GM12878 (cell line): ENCODE results near the gene GBA2. TPM values are rescaled to one million over a fixed set of nuclear protein-coding genes. Genes with fewer than 3 reads are reported as not detected.

ENCODE experiments used
- ATAC-seq: fragments of 200-7000 bp; cut with Tn5 transposase; 3 replicates; pipeline ENCODE4 v1.9.1; 2020; ENCODE audit warnings: mild to moderate bottlenecking, moderate library complexity
- BruUV-seq: library from RNA; stranded (reverse); fragments of 400-500 nt; replicated peaks from 2 replicates; lab custom pipeline; 2021; lab: Mats Ljungman, UMichigan
- CTCF ChIA-PET: fragments of 300-600 bp; sonication (Branson Sonifier 250); formaldehyde crosslinking; extraction: SDS; loops from one replicate; lab custom pipeline; 2021; ENCODE audit warnings: inconsistent platforms; lab: Yijun Ruan, JAX
- POLR2A ChIA-PET: fragments of 350-600 bp; formaldehyde crosslinking; extraction: SDS; loops from one replicate; lab custom pipeline; 2021; ENCODE audit warnings: inconsistent platforms; lab: Charles Lee
- RAD21 ChIA-PET: fragments of 300-600 bp; sonication (Branson Sonifier 250); formaldehyde crosslinking; loops from one replicate; lab custom pipeline; 2023; ENCODE audit warnings: antibody characterized with exemption; ENCODE audit not compliant: unreplicated experiment; lab: Charles Lee
- SMC1A ChIA-PET: fragments of 300-600 bp; sonication (Branson Sonifier 250); formaldehyde crosslinking; loops from one replicate; lab custom pipeline; 2023; ENCODE audit not compliant: unreplicated experiment, uncharacterized antibody; lab: Charles Lee
- DNase-seq: peaks from one replicate; pipeline ENCODE4 v3.0.0-alpha.2; 2011; ENCODE audit warnings: low read depth, low spot score
- FAIRE-seq: peaks from 3 replicates; lab custom pipeline; 2011; peaks lifted over from hg19 to GRCh38; lab: Jason Lieb, UNC
- H2AFZ ChIP-seq: 2 replicates; pipeline ENCODE4 v1.6.0; 2011; ENCODE audit warnings: low read depth, low read length, control low read depth; ENCODE audit not compliant: control insufficient read depth
- H3K27ac ChIP-seq: 2 replicates; pipeline ENCODE4 v1.5.1; 2011; ENCODE audit warnings: control low read depth; ENCODE audit not compliant: control insufficient read depth, insufficient read depth
- H3K27me3 ChIP-seq, 2 experiments: replicated peaks in 1 of 2; 2 replicates each; pipeline versions ENCODE4 v1.6.0 to v1.6.1; 2011; ENCODE audit warnings: low read length in 1 of 2; ENCODE audit not compliant: control insufficient read depth in 2 of 2, insufficient read depth in 2 of 2
- H3K36me3 ChIP-seq, 2 experiments: 2 replicates each; pipeline ENCODE4 v1.5.1; 2011; ENCODE audit warnings: low read length in 1 of 2; ENCODE audit not compliant: control insufficient read depth in 2 of 2, insufficient read depth in 2 of 2
- H3K4me1 ChIP-seq: 2 replicates; pipeline ENCODE4 v1.6.1; 2011; ENCODE audit warnings: mild to moderate bottlenecking, low read length, moderate library complexity, mixed read lengths; ENCODE audit not compliant: control insufficient read depth, insufficient read depth
- H3K4me2 ChIP-seq: 2 replicates; pipeline ENCODE4 v1.6.0; 2011; ENCODE audit warnings: control low read depth; ENCODE audit not compliant: control insufficient read depth, insufficient read depth
- H3K4me3 ChIP-seq: fragments of 200-600 bp; sonication (generic); 2 replicates; pipeline ENCODE4 v1.5.1; 2016
- H3K79me2 ChIP-seq: 2 replicates; pipeline ENCODE4 v1.6.0; 2011; ENCODE audit warnings: low read length; ENCODE audit not compliant: control insufficient read depth, insufficient read depth
- H3K9ac ChIP-seq: 2 replicates; pipeline ENCODE4 v1.8.0; 2011; ENCODE audit warnings: low read length, control low read depth, mixed read lengths; ENCODE audit not compliant: control insufficient read depth, insufficient read depth
- H3K9me3 ChIP-seq: replicated peaks from 3 replicates; pipeline ENCODE4 v1.5.1; 2011; ENCODE audit warnings: mild to moderate bottlenecking, low read length; ENCODE audit not compliant: control insufficient read depth, insufficient read depth
- H4K20me1 ChIP-seq: 2 replicates; pipeline ENCODE4 v1.6.0; 2011; ENCODE audit not compliant: control insufficient read depth, insufficient read depth
- BCLAF1 ChIP-seq: fragments of 450-650 bp; IDR thresholded peaks from 2 replicates; pipeline ENCODE4 v1.6.1; 2017; ENCODE audit warnings: antibody characterized with exemption, mild to moderate bottlenecking, moderate library complexity
- BMI1 ChIP-seq: fragments of 450-650 bp; IDR thresholded peaks from 2 replicates; pipeline ENCODE4 v1.6.1; 2016; ENCODE audit warnings: mild to moderate bottlenecking, moderate library complexity, borderline replicate concordance
- HSF1 ChIP-seq: fragments of 150-350 bp; IDR thresholded peaks from 2 replicates; pipeline ENCODE4 v1.6.1; 2014; ENCODE audit warnings: mild to moderate bottlenecking, low read depth, low read length
- KDM1A ChIP-seq: fragments of 200-600 bp; sonication (generic); IDR thresholded peaks from 2 replicates; pipeline ENCODE4 v1.6.1; 2016; ENCODE audit warnings: borderline replicate concordance
- KLF5 ChIP-seq: fragments of 450-650 bp; IDR thresholded peaks from 2 replicates; pipeline ENCODE4 v1.6.1; 2014; ENCODE audit warnings: mild to moderate bottlenecking; ENCODE audit not compliant: partially characterized antibody
- NRF1 ChIP-seq: conservative IDR thresholded peaks from 2 replicates; pipeline ENCODE4 v1.6.1; 2011; ENCODE audit warnings: mild to moderate bottlenecking, low read depth, low read length, improper control_type of control experiment
- RB1 ChIP-seq: fragments of 450-650 bp; formaldehyde crosslinking; IDR thresholded peaks from 2 replicates; pipeline ENCODE4 v1.6.1; 2017; ENCODE audit warnings: mild to moderate bottlenecking, borderline replicate concordance
- TCF12 ChIP-seq: IDR thresholded peaks from 2 replicates; pipeline ENCODE4 v1.6.1; 2011; ENCODE audit warnings: low read depth, mild to moderate bottlenecking, low read length
- WGBS: methylation state at CpG from one replicate; pipeline ENCODE4 v1.1.6; 2016; ENCODE audit warnings: low lambda C conversion rate; ENCODE audit not compliant: insufficient replicate concordance, insufficient coverage; ENCODE audit errors: missing lambda C conversion rate; 5-methylcytosine and 5-hydroxymethylcytosine counted together
- in situ Hi-C: fragments of 300-500 bp; cut with MboI; formaldehyde crosslinking; loops from 9 replicates; pipeline ENCODE4 v1.14.3; 2018; ENCODE audit warnings: mixed read lengths
- intact Hi-C: fragments of 100-400 bp; cut with micrococcal nuclease; formaldehyde crosslinking; loops from one replicate; pipeline ENCODE4 v1.14.2; 2022; ENCODE audit not compliant: unreplicated experiment
- polyA plus RNA-seq, 11 experiments: library from polyadenylated mRNA; depleted of rRNA in 4 of 11; unstranded in 6 of 11; stranded (reverse) in 5 of 11; fragments of >200 nt; fragmentation: Nextera tagmentation in 4 of 11; fragmentation: Illumina TruSeq in 1 of 11; extraction: Ambion mirVana in 4 of 11; extraction: Trizol in 1 of 11; gene quantifications; 1 replicate in 1 of 11; 2 replicates in 10 of 11; pipeline versions ENCODE4 v1.2.1 to v1.2.3, GENCODE V29; 2011 to 2016; ENCODE audit warnings: inconsistent platforms in 2 of 11, missing spikeins in 2 of 11, low read depth in 1 of 11
- total RNA-seq, 4 experiments: library from RNA; depleted of rRNA in 3 of 4; stranded (reverse); fragments of >200 nt in 3 of 4; fragmentation: Illumina TruSeq in 1 of 4; extraction: Trizol in 1 of 4; gene quantifications; 2 replicates each; pipeline versions ENCODE4 v1.2.1 to v1.2.3, GENCODE V29; 2013 to 2021
- TF ChIP-seq, protein P1 (sequence below): fragments of 450-650 bp; IDR thresholded peaks from 2 replicates; pipeline ENCODE4 v1.6.1; 2018; ENCODE audit warnings: mild to moderate bottlenecking, low read depth, moderate library complexity; ENCODE audit not compliant: partially characterized antibody

GBA2 gene
- total and polyA plus RNA-seq, 10 of the 15 experiments (the other 5 are each of a cell fraction or from before 2014, with no cell fraction given) = 15.3 to 45.1 (median 29.1) TPM

GRCh38 chr9:35738186-35738585, 10.8 kb downstream of the GBA2 start:
- ATAC-seq = no peak
- no peak overlapping the region for H2AFZ ChIP-seq
- intact Hi-C loops = loop anchor here (5.0 to 10.0 kb wide), 2 partner anchors 144 to 623 kb away; partner anchors contain the start of gene ATOSB
- in situ Hi-C loops = loop anchor here (10.0 kb wide), 1 partner anchor 633 kb away; the partner anchor contains the start of gene STOML2
- WGBS = 81% methylated on average over 4 of the region's 4 CpGs
- H3K79me2 ChIP-seq = peaks cover 6% of the 10 kb centered on the region
- peaks cover 33 to 40% of the 10 kb centered on the region in 2 experiments for H3K36me3 ChIP-seq
- H3K9ac ChIP-seq = no peak overlapping the region
- TF ChIP-seq HSF1 = no peak
- no peak for TF ChIP-seq TCF12
- no peak for TF ChIP-seq BMI1
- no peak for TF ChIP-seq BCLAF1
- no peak for TF ChIP-seq KLF5
- no peak for TF ChIP-seq KDM1A
- TF ChIP-seq, protein P1, sequence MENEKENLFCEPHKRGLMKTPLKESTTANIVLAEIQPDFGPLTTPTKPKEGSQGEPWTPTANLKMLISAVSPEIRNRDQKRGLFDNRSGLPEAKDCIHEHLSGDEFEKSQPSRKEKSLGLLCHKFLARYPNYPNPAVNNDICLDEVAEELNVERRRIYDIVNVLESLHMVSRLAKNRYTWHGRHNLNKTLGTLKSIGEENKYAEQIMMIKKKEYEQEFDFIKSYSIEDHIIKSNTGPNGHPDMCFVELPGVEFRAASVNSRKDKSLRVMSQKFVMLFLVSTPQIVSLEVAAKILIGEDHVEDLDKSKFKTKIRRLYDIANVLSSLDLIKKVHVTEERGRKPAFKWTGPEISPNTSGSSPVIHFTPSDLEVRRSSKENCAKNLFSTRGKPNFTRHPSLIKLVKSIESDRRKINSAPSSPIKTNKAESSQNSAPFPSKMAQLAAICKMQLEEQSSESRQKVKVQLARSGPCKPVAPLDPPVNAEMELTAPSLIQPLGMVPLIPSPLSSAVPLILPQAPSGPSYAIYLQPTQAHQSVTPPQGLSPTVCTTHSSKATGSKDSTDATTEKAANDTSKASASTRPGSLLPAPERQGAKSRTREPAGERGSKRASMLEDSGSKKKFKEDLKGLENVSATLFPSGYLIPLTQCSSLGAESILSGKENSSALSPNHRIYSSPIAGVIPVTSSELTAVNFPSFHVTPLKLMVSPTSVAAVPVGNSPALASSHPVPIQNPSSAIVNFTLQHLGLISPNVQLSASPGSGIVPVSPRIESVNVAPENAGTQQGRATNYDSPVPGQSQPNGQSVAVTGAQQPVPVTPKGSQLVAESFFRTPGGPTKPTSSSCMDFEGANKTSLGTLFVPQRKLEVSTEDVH = no peak
- TF ChIP-seq NRF1 = no peak
- TF ChIP-seq RB1 = no peak
- no peak overlapping the region for H3K27ac ChIP-seq
- no peaks in the 10 kb centered on the region for H4K20me1 ChIP-seq
- CTCF ChIA-PET = interaction anchor here (0.6 to 3.4 kb wide), 10 partner anchors 9 to 147 kb away, joined by 3 to 23 read pairs (median 6); partner anchors contain the start of gene HINT2
- TSS peak; percentile 10 for BruUV-seq
- no peaks in the 10 kb centered on the region; the same call in 1 of the 2 replicates for H3K4me1 ChIP-seq
- SMC1A ChIA-PET = interaction anchor here (0.9 to 2.8 kb wide), 5 partner anchors 8 to 73 kb away, joined by 3 to 7 read pairs (median 3); no protein-coding TSS in a partner anchor
- no peak overlapping the region for H3K4me3 ChIP-seq
- no peaks in the 10 kb centered on the region for H3K27me3 ChIP-seq
- POLR2A ChIA-PET = interaction anchor here (1.1 kb wide), 2 partner anchors 11 to 80 kb away, joined by 3 read pairs; partner anchors contain the start of genes GBA2 and RGP1
- no peaks in the 10 kb centered on the region for H3K9me3 ChIP-seq
- H3K4me2 ChIP-seq = no peak overlapping the region
- FAIRE-seq = no peak
- RAD21 ChIA-PET = interaction anchor here (1.0 to 1.4 kb wide), 3 partner anchors 10 to 91 kb away, joined by 3 to 4 read pairs (median 3); no protein-coding TSS in a partner anchor
- DNase-seq = no peak
